ENCODE results near the gene MCEMP1. TPM values are rescaled to one million over a fixed set of nuclear protein-coding genes. Genes with fewer than 3 reads are reported as not detected.

The MCEMP1 gene
- total and polyA plus RNA-seq, 2 experiments from 2014 or later: not detected

- Histone ChIP-seq H3K27me3 (no peaks in the 10 kb centered on the region), H3K27ac (no peak overlapping the region), H3K36me3 (replicated peaks; ENCODE audit: insufficient read depth, low read depth) (no peaks in the 10 kb centered on the region)
These were observed 19.6 kb upstream of the MCEMP1 start for GRCh38 chr19:7657131-7657751.

DNA sequence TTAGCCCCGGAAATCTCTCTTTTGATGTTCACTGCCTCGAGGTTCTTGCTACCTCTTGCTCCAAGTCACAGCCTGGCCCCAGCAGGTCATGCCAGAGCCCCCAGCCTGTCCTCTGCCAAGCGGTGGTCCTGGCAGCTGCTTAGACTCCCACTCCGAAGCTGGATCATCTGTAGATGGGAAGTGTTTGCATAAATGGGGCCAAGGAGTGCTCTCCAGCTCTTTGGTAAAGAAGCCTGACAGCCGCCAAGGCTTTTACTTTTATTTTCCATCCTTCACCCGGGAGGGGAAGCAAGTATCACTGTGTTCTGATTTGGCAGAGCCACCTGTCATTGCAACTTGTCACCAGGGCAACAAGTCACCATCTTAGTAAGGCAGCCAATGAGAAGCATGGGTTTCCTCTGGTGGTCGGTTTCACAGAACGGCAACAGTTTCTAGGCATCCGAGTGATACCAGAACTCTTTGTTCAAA, 18.6 kb upstream of the MCEMP1 start:
- TF ChIP-seq CTCF (IDR thresholded peaks at IDR 0.05; ENCODE audit: poor library complexity) (no peak), EZH2phosphoT487 (IDR thresholded peaks at IDR 0.05; ENCODE audit: low read depth, severe bottlenecking, unreplicated experiment) (no peak)
- Histone ChIP-seq H3K9me2 (replicated peaks; ENCODE audit: insufficient read depth) (no peaks in the 10 kb centered on the region), H4K20me1 (ENCODE audit: insufficient read depth, poor library complexity, severe bottlenecking) (no peaks in the 10 kb centered on the region), H3K27ac (no peak overlapping the region), H3K27me3 (no peaks in the 10 kb centered on the region), H3K9me3 (ENCODE audit: low read depth) (no peaks in the 10 kb centered on the region), H3K4me3 (no peak overlapping the region), H3K79me2 (no peaks in the 10 kb centered on the region), H3K4me1 (ENCODE audit: insufficient read depth) (no peaks in the 10 kb centered on the region), H2AFZ (no peak overlapping the region), H3K4me2 (no peak overlapping the region), H3K36me3 (replicated peaks; ENCODE audit: insufficient read depth, low read depth) (no peaks in the 10 kb centered on the region)
- 58% methylated on average over 9 of the region's 9 CpGs for WGBS (ENCODE audit: low lambda C conversion rate, missing lambda C conversion rate)
- DNase-seq (ENCODE audit: low spot score): no peak

More at GRCh38 chr19:7657131-7657751, 19.6 kb upstream of the MCEMP1 start:
- no peak for DNase-seq (ENCODE audit: low spot score)
- Histone ChIP-seq H2AFZ (no peak overlapping the region), H3K4me3 (no peak overlapping the region), H3K9me2 (replicated peaks; ENCODE audit: insufficient read depth) (no peaks in the 10 kb centered on the region), H3K9me3 (ENCODE audit: low read depth) (no peaks in the 10 kb centered on the region), H3K4me1 (ENCODE audit: insufficient read depth) (no peaks in the 10 kb centered on the region), H3K4me2 (no peak overlapping the region), H4K20me1 (ENCODE audit: insufficient read depth, poor library complexity, severe bottlenecking) (no peaks in the 10 kb centered on the region), H3K79me2 (no peaks in the 10 kb centered on the region)
- 56% methylated on average over 14 of the region's 14 CpGs for WGBS (ENCODE audit: low lambda C conversion rate, missing lambda C conversion rate)
- TF ChIP-seq EZH2 (IDR thresholded peaks at IDR 0.05; ENCODE audit: borderline replicate concordance) (no peak), EZH2phosphoT487 (IDR thresholded peaks at IDR 0.05; ENCODE audit: low read depth, severe bottlenecking, unreplicated experiment) (no peak), CTCF (IDR thresholded peaks at IDR 0.05; ENCODE audit: poor library complexity) (no peak)

GRCh38 chr19:7661744-7662538, 14.9 kb upstream of the MCEMP1 start:
- Histone ChIP-seq H4K20me1 (ENCODE audit: insufficient read depth, poor library complexity, severe bottlenecking) (no peaks in the 10 kb centered on the region), H3K79me2 (no peaks in the 10 kb centered on the region), H3K9me3 (ENCODE audit: low read depth) (no peaks in the 10 kb centered on the region), H2AFZ (no peak overlapping the region), H3K9me2 (replicated peaks; ENCODE audit: insufficient read depth) (no peaks in the 10 kb centered on the region), H3K27ac (no peak overlapping the region), H3K4me3 (no peak overlapping the region), H3K4me1 (ENCODE audit: insufficient read depth) (no peaks in the 10 kb centered on the region), H3K27me3 (no peaks in the 10 kb centered on the region), H3K4me2 (no peak overlapping the region), H3K36me3 (replicated peaks; ENCODE audit: insufficient read depth, low read depth) (no peaks in the 10 kb centered on the region)
- WGBS (ENCODE audit: low lambda C conversion rate, missing lambda C conversion rate): 76% methylated on average over 8 of the region's 8 CpGs
- DNase-seq (ENCODE audit: low spot score): no peak
- no peak for TF ChIP-seq EZH2 (IDR thresholded peaks at IDR 0.05; ENCODE audit: borderline replicate concordance)
- TF ChIP-seq EZH2phosphoT487 (IDR thresholded peaks at IDR 0.05; ENCODE audit: low read depth, severe bottlenecking, unreplicated experiment): no peak
- no peak for TF ChIP-seq CTCF (IDR thresholded peaks at IDR 0.05; ENCODE audit: poor library complexity)
